Occipital lobe (tissue), 2 donors: ENCODE results near the gene C14orf180. TPM values are rescaled to one million over a fixed set of nuclear protein-coding genes. Genes with fewer than 3 reads are reported as not detected.
"Not testable (repeated sequence)": the region's sequence is repeated elsewhere in the genome, so short reads cannot be mapped to it uniquely, and the experiment has no call there.

Experiments used
- DNase-seq: peaks from one replicate; lab custom pipeline; 2025; lab: John Stamatoyannopoulos, UW
- total RNA-seq: library from RNA; depleted of rRNA; stranded (reverse); fragments of >200 nt; gene quantifications from one replicate; pipeline ENCODE4 v1.2.3, GENCODE V29; 2014

Gene C14orf180
- total RNA-seq, 1 donor from 2014 or later: not detected

DNA sequence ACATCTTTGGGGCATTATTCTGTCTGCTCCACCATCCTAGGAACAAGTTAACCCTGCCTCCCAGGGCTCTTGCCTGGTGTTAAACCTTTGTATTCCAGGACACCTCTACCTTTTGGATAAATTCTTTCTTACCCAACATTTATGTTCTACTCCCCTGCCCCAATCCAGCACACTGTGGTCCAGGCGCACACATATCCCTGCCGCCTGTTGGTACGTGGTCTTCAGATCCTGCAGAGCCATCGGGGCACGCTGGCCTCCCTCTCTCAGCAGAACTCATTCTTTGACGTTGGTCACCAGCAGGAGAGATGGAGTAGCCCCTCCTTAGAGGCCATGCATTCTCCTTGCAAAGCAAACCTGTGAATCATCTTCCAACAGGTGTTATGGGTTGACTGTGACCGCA is 30.1 kb downstream of the C14orf180 start:
- no peak for DNase-seq

DNA sequence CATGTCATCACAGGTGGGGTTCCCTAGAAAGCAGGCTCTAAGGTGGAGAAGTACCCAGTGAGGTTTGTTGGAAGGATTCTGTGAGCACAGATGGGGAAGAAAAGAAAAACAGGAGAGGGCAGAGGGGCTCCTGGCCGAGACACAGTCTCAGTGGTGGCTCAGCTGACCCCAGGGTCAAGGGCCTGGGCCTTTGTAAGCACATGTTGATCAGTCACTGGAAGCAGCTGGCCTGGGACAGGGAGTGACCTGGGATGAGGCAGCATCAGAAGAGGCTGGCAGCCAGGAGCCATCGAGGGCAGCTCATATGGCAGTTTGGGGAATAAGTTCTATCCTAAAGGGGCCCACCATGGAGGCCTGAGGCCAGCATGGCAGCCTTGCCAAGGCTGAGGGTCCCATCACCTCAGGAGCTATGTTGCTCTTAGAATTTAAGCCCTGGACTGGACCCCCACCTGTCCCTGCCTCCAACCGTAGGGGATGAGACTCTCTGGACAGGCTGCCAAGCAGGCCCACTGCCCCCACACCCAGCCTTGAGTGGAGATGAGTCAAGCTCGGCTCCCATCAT is 31.3 kb downstream of the C14orf180 start:
- DNase-seq: no peak

DNA sequence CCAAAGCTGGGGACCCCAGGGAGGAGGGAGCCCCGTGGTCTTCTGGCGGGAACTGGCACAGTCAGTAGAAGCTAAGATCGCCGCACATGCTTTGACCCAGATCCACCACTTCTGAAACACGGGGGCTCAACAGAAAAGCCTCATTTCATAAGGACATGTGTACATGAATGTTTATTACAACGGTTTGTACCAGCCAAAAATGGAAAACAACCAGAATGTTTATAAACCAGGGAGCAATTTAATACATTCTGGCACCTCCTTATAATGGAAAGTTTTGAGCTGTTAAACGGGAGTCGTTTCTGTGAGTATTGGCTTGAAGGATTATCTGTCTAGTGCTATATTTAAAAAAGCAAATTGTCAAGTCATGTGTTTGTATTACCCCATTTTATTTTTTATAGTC is 32.3 kb downstream of the C14orf180 start:
- DNase-seq: no peak

DNA sequence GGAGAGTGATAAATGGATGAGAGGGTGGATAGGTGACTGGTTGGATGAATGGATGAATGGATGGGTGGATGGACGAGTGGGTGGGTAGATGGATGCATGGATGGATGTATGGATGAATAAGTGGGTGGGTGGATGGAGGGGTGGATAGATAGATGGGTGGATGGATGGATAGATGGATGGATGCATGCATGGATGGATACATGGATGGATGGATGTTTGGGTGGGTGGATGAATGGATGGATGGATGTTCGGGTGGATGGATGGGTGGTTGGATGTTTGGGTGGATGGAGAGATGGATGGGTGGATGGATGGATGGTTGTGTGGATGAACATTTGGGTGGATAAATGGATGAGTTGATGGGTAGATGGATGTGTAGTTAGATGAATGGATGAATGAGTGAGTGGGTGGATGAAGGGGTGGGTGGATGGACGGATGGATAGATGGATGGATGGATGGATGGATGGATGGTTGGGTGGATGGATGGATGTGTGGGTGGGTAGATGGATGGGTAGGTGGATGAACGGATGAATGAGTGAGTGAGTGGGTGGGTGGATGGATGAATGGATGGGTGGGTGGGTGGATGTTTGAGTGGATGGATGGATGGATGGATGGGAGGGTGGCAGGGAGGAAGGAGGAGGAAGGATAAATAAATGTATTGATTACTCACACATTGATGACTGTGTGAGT is 34.7 kb downstream of the C14orf180 start:
- no peak for DNase-seq

DNA sequence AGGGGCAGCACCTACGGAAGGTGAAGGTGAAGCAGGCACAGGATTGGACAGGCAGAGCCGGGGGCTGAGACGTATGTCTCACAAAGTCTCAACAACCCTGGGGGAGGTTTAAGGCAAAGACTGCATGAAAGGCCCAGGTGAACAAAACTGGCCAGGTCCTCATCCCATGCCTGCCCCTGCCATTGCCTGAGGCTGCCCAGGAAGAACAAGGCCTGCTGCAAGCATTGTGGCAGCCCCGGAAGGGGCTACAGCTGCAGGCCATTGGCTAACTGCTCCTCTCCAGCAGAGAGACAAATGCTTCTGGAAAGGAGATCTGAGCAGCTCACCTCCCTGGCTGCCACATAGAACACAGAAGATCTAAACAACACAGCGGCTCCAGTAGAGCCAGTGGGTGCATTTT is 45.4 kb downstream of the C14orf180 start:
- DNase-seq: no peak

DNA sequence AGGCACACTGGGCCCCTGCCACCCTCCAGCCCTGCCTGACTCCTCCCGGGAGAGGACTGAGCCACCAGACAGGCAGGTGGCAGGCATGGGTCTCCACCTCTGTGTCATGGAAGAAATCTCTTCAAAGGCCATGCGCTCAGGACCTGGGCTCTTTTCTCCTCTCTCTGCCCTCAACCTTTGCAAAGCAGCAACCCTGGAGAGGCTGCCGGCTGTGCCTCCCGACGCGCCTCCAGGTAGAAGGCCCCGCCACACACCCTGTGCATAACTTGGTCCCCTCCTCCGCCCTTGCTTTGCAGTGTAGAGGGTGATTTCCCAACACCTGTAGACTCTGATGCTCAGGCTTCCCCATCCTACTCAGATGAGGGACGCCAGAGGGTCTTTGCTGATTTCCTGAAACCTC is 53.2 kb downstream of the C14orf180 start:
- no peak for DNase-seq

DNA sequence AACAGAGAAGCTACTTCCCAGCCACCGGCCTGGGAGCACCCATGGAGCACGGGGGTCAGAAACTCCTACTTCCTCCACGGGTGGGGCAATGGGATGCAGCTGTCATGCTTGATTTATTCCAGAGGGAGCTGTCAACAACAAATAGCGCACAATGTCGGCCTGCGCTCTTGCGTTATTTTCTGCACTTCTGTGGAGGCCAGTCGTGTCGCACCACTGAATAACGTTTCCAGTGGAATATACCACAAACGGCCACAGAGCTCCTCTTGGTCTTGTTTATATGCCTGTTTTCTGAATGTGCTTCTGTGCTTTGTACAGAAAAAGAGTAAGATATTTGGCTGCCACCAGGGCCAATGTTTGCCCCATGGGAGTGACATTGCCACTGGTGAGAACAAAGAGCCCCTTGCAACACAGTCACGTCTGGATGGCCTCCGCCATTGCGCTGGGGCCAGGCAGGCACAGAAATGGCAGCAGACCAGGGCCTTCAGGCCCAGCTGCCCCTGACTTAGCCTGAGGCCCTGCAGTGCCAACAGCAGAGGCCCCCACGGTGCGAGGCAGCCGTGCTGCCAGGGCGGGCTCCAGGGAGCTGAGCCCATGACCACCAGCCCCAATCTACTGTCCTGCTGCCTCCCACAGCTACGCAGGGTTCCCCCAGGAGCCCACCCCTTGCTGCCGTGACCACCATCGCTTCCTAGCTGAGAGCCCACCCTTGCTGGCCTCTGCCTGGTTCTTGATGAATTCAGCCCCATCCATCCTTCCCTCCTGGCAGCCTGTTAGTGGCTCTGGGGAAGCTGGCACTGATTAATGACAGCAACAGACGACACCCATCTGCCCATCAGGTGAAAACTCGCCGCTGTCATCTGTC is 53.9 kb downstream of the C14orf180 start:
- peak; percentile 55 for DNase-seq

DNA sequence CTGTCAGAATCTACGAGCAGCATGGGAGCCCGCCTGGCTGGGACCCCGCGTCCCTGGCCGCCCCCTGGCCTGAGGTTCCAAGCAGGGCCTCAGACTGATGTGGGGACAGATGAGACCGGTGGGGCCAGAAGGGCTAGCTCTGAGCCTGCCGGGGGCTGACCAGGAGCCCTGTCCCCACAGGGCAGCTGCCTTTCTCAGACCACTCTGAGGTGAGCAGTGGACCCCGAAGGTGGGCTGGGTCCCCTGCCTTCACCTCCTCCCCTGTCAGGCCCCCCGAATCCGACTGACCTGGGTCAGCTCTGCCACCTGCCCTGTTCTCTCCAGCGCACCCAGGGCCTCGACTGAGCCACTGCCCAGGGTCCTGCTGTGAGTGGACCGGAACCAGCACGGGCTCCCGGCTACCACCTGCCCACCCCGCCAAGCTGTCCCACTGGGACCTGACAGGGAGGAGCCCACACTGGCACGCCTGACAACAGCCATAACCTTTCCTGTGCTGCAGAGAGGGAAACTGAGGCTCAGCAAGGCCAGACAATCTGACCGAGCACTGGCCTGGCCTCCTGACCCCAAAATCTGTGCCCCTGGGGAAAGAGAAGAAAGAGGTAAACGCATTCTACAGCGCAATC is 54.7 kb downstream of the C14orf180 start:
- DNase-seq: no peak

DNA sequence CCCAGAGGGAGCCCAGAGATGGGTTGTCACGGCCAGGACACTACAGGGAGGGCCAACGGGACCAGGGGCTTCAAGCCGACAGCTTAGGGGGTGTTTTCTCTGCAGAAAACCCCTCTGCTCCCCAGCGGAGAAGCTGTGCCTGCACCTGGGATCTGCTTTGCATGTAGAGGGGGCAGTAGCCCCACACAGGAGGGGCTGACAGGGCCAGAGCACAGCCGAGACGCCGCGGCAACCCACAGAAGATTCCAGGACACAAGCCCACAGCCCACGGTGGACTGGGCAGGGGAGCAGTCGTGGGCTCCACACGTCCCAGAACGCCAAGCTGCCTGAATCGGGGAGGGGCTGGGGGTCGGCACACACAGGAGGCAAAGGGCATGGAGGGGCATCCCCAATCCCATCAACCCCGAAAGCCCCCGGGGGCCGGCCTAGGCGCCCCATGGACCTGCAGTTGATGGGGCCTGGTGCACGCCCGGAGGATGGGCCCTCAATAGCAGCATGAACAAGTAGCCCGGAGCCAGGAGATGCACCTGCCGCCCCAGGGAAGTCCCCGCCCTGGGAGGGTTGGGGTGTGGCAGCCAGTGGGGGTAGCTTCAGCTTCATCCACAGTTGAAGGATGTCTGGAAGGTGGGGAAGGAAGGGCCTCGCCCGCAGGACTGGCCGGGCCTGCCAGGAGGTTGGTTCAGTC is 55.5 kb downstream of the C14orf180 start:
- DNase-seq: no peak

DNA sequence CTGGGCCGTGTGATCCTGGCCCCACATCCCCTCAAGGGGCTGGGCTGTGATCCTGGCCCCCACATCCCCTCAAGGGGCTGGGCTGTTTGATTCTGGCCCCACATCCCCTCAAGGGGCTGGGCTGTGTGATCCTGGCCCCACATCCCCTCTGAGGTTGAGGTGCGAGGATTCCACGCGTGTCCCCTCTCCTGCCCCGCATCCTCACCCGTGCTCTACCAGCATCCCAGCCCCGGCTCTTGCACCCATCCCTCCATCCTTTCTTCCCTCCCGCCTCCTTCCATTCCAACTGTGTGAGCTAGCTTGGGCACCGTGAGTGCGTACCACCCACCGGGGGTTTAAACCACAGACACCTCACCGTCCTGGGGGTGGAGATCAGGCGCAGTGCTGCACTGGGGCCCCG is 56.2 kb downstream of the C14orf180 start:
- DNase-seq: no peak

DNA sequence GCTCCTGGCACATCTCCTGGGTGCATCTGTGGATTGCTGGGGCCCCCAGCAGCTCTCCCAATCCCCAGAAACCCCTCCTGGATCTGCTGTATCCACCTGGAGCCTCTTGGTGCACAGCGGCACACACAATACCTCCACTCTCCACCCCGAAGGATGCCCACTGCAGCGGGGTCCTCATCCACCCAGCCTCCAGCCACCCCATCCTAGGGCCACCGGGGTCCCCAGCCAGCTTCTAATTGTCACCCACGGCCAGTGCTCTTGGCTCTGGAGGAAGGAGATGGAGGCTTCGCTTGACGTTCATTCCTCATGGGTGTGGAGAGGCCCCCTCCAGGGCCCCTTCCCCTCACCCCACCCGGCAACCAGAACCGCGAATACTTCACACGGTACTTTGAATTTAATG is 56.6 kb downstream of the C14orf180 start:
- DNase-seq: no peak

DNA sequence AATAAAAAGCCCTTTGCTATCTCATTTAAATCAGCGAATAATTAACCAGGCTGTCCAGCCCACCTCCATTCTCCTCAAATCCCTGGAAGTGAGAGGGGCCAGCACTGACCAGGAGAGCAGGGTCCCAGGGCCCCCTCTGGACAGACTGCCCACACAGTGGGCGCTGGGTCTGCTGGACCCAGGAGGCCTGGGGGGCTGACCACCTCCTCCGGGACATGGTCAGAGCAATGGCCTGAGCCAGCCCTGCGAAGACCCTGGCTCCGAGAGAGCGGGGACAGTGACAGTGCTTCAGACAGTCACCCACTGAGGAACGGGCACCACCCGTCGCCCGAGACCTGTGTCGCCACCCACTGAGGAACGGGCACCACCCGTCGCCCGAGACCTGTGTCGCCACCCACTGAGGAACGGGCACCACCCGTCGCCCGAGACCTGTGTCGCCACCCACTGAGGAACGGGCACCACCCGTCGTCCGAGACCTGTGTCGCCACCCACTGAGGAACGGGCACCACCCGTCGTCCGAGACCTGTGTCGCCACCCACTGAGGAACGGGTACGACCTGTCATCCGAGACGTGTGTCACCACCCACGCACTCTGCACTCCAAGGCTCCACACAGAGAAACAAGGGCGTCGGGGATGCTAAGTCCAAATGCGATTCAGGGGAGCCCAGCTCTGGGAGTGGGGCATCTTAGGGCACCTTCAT is 57.4 kb downstream of the C14orf180 start:
- not testable (repeated sequence) for DNase-seq

DNA sequence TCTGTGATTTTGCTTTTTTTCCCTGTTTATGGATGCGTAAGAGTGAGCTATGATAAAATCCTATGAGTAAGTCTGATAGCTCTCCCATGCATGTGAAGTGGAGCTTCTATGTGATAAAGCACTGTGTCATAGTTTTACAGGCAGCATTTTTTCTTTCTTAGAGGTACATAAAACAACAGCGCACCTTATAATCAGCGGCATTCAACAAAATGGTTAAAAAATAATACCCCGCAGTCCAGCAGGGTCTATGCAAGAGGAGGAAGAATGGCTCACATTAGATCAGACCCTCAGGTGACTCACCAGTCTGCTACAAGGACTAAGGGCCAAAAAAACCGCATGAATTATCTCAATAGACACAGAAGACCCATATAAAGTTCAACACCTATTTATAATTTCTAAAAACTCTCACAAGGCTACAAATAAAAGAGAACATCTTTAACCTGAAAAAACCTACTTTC is 58.0 kb downstream of the C14orf180 start:
- DNase-seq: no peak

DNA sequence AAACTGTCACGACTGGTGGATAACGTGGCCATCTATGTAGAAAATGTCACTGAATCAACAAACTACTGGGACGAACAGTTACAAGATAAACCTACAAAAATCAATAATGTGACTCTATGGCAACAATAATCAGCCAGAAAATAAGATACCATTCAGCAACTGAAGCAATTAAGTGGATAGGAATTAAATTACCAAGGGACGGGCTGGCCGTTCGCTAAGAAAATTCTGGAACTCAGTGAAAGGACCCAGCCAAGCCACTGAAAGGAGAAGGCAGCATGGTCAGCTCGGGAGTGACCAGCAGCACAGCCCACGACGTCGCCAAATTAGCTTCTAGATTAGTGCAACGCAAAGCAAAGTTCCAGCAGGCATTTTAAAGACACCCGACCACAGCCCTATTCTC is 58.6 kb downstream of the C14orf180 start:
- no peak for DNase-seq

DNA sequence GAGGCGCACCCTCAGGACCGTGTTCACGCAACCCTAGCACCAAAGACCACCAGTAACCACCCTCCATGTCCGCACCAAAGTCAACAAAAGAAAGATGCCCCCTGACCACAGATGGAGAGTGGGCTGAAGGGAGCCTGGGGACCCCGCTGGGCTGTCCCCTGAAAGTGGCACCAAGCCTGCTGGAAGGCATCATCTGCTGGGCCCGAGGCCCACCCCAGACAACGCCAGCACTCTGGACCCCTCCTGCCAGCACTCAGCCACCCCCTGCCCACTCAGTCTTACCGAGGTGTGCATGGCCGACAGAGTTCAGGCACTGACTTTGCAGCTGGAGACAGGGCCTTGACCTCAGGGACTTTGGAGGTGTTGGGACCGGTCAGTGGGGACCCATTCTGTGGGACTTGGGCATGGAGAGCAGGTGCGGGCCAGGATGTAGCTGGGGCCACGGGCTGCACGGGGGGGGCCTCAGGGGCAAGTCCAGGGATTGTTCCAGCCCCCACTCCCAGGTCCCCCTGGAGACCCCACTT is 59.4 kb downstream of the C14orf180 start:
- no peak for DNase-seq

DNA sequence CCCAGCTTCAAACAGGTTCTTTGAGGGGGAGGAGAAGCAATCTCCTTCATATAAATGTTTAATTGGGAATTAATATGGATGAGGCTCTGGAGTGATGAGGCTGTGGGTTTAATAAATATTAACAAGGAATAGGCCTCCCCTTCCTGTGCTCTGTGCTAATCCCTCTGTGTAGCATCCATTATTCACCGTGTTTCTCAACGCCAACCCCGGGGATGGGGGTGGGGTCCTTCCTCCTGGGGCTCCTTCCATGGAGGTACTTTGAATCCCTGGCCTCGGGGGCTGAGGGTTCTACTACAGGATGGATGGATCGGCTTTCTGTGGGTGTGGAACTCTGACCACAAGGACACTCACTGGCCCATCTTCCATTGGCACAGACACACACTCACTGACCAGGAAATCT is 59.9 kb downstream of the C14orf180 start:
- DNase-seq: no peak
